Measurements from ENCODE around the gene USP9Y.
"Not testable (repeated sequence)": the region's sequence is repeated elsewhere in the genome, so short reads cannot be mapped to it uniquely, and the experiment has no call there.

DNA sequence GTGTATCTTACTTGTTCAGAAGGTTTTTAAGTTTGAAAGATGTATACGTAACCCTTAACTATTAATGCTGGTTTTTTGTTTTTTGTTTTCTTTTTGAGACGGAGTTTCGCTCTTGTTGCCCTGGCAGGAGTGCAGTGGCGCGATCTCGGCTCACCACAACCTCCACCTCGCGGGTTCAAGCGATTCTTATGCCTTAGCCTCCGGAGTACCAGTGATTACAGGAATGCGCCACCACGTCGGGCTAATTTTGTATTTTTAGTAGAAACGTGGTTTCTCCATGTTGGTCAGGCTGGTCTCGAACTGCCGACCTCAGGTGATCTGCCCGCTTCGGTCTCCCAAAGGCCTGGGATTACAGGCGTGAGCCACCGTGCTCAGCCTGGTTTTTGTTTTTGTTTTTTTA is 37.2 kb upstream of the USP9Y start:
- TF ChIP-seq, protein P1, sequence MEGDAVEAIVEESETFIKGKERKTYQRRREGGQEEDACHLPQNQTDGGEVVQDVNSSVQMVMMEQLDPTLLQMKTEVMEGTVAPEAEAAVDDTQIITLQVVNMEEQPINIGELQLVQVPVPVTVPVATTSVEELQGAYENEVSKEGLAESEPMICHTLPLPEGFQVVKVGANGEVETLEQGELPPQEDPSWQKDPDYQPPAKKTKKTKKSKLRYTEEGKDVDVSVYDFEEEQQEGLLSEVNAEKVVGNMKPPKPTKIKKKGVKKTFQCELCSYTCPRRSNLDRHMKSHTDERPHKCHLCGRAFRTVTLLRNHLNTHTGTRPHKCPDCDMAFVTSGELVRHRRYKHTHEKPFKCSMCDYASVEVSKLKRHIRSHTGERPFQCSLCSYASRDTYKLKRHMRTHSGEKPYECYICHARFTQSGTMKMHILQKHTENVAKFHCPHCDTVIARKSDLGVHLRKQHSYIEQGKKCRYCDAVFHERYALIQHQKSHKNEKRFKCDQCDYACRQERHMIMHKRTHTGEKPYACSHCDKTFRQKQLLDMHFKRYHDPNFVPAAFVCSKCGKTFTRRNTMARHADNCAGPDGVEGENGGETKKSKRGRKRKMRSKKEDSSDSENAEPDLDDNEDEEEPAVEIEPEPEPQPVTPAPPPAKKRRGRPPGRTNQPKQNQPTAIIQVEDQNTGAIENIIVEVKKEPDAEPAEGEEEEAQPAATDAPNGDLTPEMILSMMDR (IDR thresholded peaks at IDR 0.05; ENCODE audit: insufficient read depth, low read length), result not testable (repeated sequence)
- not testable (repeated sequence) for TF ChIP-seq POLR2AphosphoS5, GABPA (IDR thresholded peaks at IDR 0.05; ENCODE audit: low read depth)
- TF ChIP-seq, protein P2, sequence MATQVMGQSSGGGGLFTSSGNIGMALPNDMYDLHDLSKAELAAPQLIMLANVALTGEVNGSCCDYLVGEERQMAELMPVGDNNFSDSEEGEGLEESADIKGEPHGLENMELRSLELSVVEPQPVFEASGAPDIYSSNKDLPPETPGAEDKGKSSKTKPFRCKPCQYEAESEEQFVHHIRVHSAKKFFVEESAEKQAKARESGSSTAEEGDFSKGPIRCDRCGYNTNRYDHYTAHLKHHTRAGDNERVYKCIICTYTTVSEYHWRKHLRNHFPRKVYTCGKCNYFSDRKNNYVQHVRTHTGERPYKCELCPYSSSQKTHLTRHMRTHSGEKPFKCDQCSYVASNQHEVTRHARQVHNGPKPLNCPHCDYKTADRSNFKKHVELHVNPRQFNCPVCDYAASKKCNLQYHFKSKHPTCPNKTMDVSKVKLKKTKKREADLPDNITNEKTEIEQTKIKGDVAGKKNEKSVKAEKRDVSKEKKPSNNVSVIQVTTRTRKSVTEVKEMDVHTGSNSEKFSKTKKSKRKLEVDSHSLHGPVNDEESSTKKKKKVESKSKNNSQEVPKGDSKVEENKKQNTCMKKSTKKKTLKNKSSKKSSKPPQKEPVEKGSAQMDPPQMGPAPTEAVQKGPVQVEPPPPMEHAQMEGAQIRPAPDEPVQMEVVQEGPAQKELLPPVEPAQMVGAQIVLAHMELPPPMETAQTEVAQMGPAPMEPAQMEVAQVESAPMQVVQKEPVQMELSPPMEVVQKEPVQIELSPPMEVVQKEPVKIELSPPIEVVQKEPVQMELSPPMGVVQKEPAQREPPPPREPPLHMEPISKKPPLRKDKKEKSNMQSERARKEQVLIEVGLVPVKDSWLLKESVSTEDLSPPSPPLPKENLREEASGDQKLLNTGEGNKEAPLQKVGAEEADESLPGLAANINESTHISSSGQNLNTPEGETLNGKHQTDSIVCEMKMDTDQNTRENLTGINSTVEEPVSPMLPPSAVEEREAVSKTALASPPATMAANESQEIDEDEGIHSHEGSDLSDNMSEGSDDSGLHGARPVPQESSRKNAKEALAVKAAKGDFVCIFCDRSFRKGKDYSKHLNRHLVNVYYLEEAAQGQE (IDR thresholded peaks at IDR 0.05; ENCODE audit: insufficient replicate concordance, low read depth), result not testable (repeated sequence)
